Brain microvascular endothelial cell (primary cell): ENCODE measurements around the gene RALGAPA1.

Source experiments
- DNase-seq: peaks from one replicate; pipeline ENCODE4 v3.0.0-alpha.2; 2020
- H3K27ac ChIP-seq: fragments of 250-450 bp; sonication (Bioruptor Pico); 2 replicates; pipeline ENCODE4 v1.5.1; 2020; ENCODE audit warnings: mild to moderate bottlenecking, moderate library complexity
- H3K27me3 ChIP-seq: fragments of 250-450 bp; sonication (Bioruptor Pico); replicated peaks from 2 replicates; pipeline ENCODE4 v1.5.1; 2020; ENCODE audit warnings: mild to moderate bottlenecking
- H3K36me3 ChIP-seq: fragments of 250-450 bp; sonication (Bioruptor Pico); replicated peaks from 2 replicates; pipeline ENCODE4 v1.5.1; 2020; ENCODE audit warnings: mild to moderate bottlenecking
- H3K4me3 ChIP-seq: 2 replicates; pipeline ENCODE4 v1.5.1; 2011; ENCODE audit warnings: low read depth, mild to moderate bottlenecking, control low read depth, low read length, moderate library complexity
- in situ Hi-C: cut with HindIII; loops from 2 replicates; pipeline ENCODE4 v1.10.0; 2017; ENCODE audit warnings: low sequenced_read_pairs, low pct_ligation_motif_present
- TF ChIP-seq, protein P1 (sequence below): IDR thresholded peaks from 2 replicates; pipeline ENCODE4 v1.5.1; 2011; ENCODE audit warnings: low read depth, mild to moderate bottlenecking, moderate library complexity, low read length, control low read depth, inconsistent platforms; ENCODE audit errors: missing control alignments

Gene RALGAPA1

DNA sequence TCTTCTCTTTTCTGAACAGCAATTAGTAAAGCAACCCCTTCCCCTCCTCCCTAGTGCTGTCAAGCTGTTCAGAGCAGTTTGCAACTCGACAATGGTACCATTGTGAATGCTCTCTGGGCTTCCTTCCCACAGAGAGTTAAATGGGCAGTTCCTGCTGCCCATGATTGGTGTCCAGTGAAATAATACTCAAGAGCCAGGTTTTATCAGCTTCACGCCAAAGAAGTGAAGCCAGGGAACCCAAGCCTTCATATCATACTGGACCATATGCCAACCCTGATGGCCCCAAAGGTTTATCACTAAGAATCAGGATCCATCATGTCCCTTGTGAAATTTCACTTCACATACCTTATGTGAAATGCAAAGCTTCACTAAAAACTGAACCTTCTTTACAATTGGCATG is 250.4 kb downstream of the RALGAPA1 start:
- Histone ChIP-seq H3K27ac (no peak overlapping the region), H3K27me3 (no peaks in the 10 kb centered on the region), H3K4me3 (no peak overlapping the region), H3K36me3 (no peaks in the 10 kb centered on the region)
- TF ChIP-seq, protein P1, sequence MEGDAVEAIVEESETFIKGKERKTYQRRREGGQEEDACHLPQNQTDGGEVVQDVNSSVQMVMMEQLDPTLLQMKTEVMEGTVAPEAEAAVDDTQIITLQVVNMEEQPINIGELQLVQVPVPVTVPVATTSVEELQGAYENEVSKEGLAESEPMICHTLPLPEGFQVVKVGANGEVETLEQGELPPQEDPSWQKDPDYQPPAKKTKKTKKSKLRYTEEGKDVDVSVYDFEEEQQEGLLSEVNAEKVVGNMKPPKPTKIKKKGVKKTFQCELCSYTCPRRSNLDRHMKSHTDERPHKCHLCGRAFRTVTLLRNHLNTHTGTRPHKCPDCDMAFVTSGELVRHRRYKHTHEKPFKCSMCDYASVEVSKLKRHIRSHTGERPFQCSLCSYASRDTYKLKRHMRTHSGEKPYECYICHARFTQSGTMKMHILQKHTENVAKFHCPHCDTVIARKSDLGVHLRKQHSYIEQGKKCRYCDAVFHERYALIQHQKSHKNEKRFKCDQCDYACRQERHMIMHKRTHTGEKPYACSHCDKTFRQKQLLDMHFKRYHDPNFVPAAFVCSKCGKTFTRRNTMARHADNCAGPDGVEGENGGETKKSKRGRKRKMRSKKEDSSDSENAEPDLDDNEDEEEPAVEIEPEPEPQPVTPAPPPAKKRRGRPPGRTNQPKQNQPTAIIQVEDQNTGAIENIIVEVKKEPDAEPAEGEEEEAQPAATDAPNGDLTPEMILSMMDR: no peak
- in situ Hi-C loops: no loop called here
- no peak for DNase-seq

DNA sequence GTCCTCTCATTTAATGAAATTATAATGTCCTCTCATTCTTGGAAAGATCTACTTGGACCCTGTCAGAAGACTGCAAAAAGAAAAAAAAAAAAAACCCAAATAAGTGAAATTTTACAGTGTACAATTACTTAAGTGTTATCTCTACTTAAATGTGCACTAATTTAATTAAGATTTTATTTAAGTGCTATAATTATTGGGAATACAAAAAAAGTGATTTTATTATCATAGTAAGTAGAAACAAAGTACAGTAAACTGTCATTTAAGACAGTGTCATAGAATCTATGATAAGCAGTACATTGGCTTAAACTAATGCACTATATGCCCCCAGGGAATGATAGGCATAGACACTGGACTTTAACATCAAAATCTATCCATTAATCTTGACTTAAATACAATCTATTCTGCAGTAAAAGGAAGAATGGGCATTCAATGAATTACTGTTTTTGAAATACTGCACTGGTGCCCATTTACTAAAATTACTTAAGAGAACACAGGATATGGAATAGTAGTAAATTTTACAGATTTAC is 251.8 kb downstream of the RALGAPA1 start:
- Histone ChIP-seq H3K4me3 (no peak overlapping the region), H3K27ac (no peak overlapping the region), H3K27me3 (no peaks in the 10 kb centered on the region), H3K36me3 (no peaks in the 10 kb centered on the region)
- TF ChIP-seq, protein P1: no peak
- in situ Hi-C loops: no loop called here
- DNase-seq: no peak

DNA sequence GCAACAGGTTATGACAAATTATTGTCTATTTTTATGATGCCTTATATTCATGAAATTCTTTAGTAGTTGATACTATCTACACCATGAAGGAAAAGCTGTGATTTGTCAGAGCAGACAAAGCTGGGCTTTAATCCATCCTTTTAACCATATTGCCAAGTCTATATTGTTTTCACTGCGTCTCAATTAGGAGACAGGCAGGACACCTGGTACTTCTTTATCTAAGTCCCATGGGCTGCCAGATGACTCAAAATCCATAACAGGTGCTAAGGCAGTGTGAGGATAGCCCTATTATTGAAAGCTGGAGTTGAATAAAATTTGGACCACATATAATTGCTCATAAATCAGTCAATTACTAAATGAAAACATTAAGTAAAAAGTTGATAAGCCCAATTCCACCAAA is 252.5 kb downstream of the RALGAPA1 start:
- no peaks in the 10 kb centered on the region for H3K36me3 ChIP-seq
- in situ Hi-C loops: no loop called here
- DNase-seq: no peak

DNA sequence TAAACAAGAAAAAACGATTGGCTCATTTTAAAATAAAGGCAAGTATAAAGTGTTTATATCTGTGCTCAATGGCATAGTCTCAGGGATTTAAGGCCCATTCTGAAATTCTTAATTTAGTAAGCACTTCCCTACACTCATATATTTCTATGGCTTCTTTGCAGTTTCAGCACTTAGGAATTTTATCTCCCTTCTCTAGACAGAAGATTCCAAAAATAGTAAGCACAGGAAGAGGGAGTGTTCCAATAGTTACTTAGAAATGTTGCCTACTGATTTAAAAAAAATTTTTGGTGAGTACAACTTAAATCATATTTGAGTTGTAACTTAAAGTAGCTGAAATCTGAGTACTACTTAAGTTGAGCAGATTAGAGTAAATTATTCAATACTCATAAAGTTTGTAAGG is 255.3 kb downstream of the RALGAPA1 start:
- no peak overlapping the region for H3K4me3 ChIP-seq
- no peak overlapping the region for H3K27ac ChIP-seq
- no peaks in the 10 kb centered on the region for H3K27me3 ChIP-seq
- no peaks in the 10 kb centered on the region for H3K36me3 ChIP-seq
- in situ Hi-C loops: no loop called here
- TF ChIP-seq, protein P1: no peak
- DNase-seq: no peak

More for the DNA sequence above, 252.5 kb downstream of the RALGAPA1 start:
- Histone ChIP-seq H3K27ac (no peak overlapping the region), H3K4me3 (no peak overlapping the region), H3K27me3 (no peaks in the 10 kb centered on the region)
- TF ChIP-seq, protein P1: no peak

DNA sequence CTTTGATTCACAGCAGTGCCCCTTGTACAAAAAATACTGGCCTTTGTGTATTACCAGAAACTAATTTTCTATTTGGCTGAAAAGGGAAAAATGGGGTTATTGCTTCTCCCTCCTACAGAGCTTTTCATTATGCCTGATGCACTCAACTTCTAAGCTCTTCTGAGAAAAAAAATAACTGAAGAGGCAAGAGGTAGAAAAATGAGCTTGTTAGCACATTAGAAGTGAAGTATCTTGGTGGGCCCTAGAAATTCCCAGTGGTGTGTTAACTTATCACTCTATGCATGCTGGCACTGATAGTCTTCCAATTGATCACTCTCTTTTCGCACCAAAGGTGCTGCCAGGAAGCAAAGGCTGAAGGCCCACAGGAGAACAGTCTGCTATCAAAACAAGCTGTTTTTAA is 258.0 kb downstream of the RALGAPA1 start:
- Histone ChIP-seq H3K27me3 (no peaks in the 10 kb centered on the region), H3K27ac (no peak overlapping the region), H3K36me3 (no peaks in the 10 kb centered on the region), H3K4me3 (no peak overlapping the region)
- DNase-seq: no peak
- in situ Hi-C loops: no loop called here
- TF ChIP-seq, protein P1: no peak

DNA sequence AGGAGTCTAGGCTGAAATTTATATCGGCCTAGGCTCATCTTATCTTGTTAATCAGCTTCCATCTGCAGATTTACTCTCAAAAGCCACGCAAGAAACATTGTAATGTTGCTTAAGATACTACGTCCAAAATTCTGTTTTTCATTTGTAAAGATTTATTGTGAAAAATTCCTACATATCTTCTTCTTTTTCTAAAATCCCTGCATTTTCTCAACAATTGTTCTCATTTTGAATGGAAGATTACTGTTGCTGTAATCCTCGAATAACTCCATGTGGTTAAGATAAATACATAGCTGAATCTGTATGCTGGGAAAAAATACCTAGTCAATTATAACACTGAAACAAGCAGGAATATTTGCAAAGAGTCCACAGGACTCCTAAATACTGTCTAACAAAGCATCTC is 259.5 kb downstream of the RALGAPA1 start:
- in situ Hi-C loops: no loop called here
- Histone ChIP-seq H3K27ac (no peak overlapping the region), H3K27me3 (no peaks in the 10 kb centered on the region), H3K4me3 (no peak overlapping the region), H3K36me3 (no peaks in the 10 kb centered on the region)
- TF ChIP-seq, protein P1: no peak
- DNase-seq: no peak
